ENCODE data around the gene SSMEM1. TPM values are rescaled to one million over a fixed set of nuclear protein-coding genes. Genes with fewer than 3 reads are reported as not detected.
A peak's percentile ranks its signal among the peaks of the same experiment; 100 is the strongest.
"Not testable (repeated sequence)": the region's sequence is repeated elsewhere in the genome, so short reads cannot be mapped to it uniquely, and the experiment has no call there.

The SSMEM1 gene
- total RNA-seq, 2 experiments from 2014 or later: not detected

DNA sequence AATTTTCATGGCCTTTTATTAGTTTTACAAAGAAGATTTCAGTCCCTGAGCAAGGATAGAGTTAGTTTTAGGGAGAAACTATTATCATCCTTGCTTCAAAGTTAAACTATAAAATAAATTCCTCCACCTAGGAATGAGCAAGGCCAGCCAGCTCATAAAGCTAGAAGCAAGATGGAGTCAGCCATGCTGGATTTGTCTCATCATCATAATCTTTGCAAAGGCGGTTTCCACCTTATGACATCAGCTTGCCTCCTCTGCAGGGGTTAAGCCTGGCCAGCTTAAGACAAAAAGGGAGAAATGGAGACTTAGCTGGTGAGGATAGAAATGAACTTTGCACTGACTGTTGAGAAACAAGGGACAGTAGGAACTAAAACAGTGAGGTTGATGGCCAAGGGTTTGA, 18.7 kb downstream of the SSMEM1 start:
- Mint-ChIP-seq H3K4me1 (no peaks in the 10 kb centered on the region), H3K9me3 (no peaks in the 10 kb centered on the region), H3K27me3 (no peaks in the 10 kb centered on the region), H3K4me3 (no peak overlapping the region), H3K36me3 (no peaks in the 10 kb centered on the region), H3K27ac (no peak overlapping the region)
- no peak for DNase-seq

DNA sequence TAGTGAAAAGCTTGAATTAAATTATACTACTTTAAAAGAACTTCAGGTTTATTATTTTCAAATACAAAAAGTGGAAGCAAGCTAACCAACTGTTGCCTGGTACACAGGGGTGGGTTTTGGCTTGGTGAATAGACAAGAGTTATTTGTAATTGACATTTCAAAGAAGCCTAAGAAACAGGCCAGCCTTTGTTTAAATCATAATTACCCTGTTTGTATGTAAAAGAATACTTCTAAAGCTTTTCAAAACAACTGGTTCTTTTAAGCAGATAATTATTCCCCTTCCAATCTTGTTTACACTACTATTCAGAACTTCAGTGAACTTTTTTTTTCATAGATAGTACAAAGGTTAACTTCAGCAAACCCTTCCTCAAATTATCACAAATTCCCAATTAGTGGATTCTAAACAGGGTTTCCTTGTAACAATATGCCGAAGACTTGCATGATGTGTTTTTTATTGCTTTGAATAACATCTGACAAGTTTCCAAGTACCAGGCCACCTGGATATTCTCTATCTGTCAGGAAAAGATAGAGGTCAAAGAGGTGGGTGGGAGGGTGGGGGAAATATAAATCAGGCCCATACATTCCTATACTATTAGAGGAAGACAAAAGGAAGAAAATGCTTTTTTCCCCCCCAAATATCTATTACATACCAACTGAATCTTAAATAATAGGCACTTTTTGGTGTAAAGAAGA, 20.4 kb downstream of the SSMEM1 start:
- DNase-seq: no peak
- no peaks in the 10 kb centered on the region for H3K27me3 Mint-ChIP-seq
- no peaks in the 10 kb centered on the region for H3K36me3 Mint-ChIP-seq
- H3K4me3 Mint-ChIP-seq: no peak overlapping the region
- H3K27ac Mint-ChIP-seq: no peak overlapping the region
- no peaks in the 10 kb centered on the region for H3K9me3 Mint-ChIP-seq
- H3K4me1 Mint-ChIP-seq: no peaks in the 10 kb centered on the region

GRCh38 chr7:130228840-130229502, 21.3 kb downstream of the SSMEM1 start:
- H3K4me1 Mint-ChIP-seq: no peaks in the 10 kb centered on the region
- DNase-seq: no peak
- no peak overlapping the region for H3K27ac Mint-ChIP-seq
- no peaks in the 10 kb centered on the region for H3K36me3 Mint-ChIP-seq
- H3K9me3 Mint-ChIP-seq: no peaks in the 10 kb centered on the region
- no peaks in the 10 kb centered on the region for H3K27me3 Mint-ChIP-seq
- H3K4me3 Mint-ChIP-seq: no peak overlapping the region

DNA sequence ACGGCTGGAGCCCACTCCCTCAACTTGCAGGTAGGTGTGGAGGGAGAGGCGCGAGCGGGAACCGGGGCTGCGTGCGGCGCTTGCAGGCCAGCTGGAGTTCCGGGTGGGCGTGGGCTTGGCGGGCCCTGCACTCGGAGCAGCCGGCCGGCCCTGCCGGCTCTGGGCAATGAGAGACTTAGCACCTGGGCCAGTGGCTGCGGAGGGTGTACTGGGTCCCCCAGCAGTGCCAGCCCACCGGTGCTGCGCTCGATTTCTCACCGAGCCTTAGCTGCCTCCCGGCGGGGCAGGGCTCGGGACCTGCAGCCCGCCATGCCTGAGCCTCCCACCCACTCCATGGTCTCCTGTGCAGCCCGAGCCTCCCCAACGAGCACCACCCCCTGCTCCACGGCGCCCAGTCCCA, 22.3 kb downstream of the SSMEM1 start:
- H3K27ac Mint-ChIP-seq, DNase-seq, H3K9me3 Mint-ChIP-seq, H3K27me3 Mint-ChIP-seq, H3K4me1 Mint-ChIP-seq, H3K4me3 Mint-ChIP-seq, H3K36me3 Mint-ChIP-seq: not testable (repeated sequence)

DNA sequence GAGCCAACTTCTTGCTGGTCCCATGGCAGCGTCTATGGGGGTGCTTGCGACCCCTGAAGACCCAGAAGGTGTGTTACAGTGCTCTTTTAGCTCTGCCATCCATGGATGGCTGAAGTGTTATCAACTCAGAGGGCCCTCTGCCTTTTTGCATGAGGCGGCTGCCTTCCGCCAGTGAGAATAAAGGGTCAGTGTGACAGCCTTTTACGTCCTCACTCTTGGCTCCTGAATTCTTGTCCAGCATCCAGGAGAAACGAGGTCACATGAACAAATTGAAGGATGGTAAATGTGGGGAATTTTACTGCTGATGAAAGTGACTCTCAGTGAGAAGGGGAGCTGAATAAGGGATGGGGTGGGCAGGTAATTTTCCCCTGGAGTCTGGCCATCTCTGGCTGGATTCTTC, 24.1 kb downstream of the SSMEM1 start:
- H3K36me3 Mint-ChIP-seq: no peaks in the 10 kb centered on the region
- no peak overlapping the region for H3K27ac Mint-ChIP-seq
- H3K9me3 Mint-ChIP-seq: no peaks in the 10 kb centered on the region
- no peak overlapping the region for H3K4me3 Mint-ChIP-seq
- no peak for DNase-seq
- no peaks in the 10 kb centered on the region for H3K4me1 Mint-ChIP-seq
- peaks cover 4% of the 10 kb centered on the region for H3K27me3 Mint-ChIP-seq

- Mint-ChIP-seq H3K4me3 (no peak overlapping the region), H3K27ac (no peak overlapping the region), H3K4me1 (no peaks in the 10 kb centered on the region), H3K36me3 (no peaks in the 10 kb centered on the region), H3K27me3 (peaks cover 4% of the 10 kb centered on the region), H3K9me3 (no peaks in the 10 kb centered on the region)
- no peak for DNase-seq
These were observed 24.5 kb downstream of the SSMEM1 start for GRCh38 chr7:130232209-130232608.

- H3K27me3 Mint-ChIP-seq: peaks cover 4% of the 10 kb centered on the region
- no peak for DNase-seq
- no peak overlapping the region for H3K27ac Mint-ChIP-seq
- H3K9me3 Mint-ChIP-seq: no peaks in the 10 kb centered on the region
- H3K4me3 Mint-ChIP-seq: no peak overlapping the region
- no peaks in the 10 kb centered on the region for H3K36me3 Mint-ChIP-seq
- H3K4me1 Mint-ChIP-seq: no peaks in the 10 kb centered on the region
These were observed 26.4 kb downstream of the SSMEM1 start for GRCh38 chr7:130234078-130234477.

DNA sequence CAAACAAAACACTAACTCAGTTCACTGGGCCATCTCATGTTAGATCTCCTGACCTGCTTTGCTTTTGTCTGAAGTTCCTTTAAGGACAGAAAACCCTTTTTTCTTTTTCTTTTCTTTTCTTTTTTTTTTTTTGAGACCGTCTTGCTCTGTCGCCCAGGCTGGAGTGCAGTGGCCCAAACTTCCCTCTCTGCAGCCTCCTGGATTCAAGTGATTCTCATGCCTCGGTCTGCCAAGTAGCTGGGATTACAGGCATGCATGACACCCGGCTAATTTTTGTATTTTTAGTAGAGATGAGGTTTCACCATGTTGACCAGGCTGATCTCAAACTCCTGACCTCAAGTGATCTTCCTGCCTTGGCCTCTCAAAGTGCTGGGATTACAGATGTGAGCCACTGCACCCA, 28.7 kb downstream of the SSMEM1 start:
- not testable (repeated sequence) for H3K4me3 Mint-ChIP-seq, H3K36me3 Mint-ChIP-seq, H3K27ac Mint-ChIP-seq, DNase-seq, H3K27me3 Mint-ChIP-seq, H3K9me3 Mint-ChIP-seq, H3K4me1 Mint-ChIP-seq

- Mint-ChIP-seq H3K27ac (no peak overlapping the region), H3K27me3 (peaks cover 4% of the 10 kb centered on the region), H3K4me1 (peaks cover 15% of the 10 kb centered on the region), H3K36me3 (no peaks in the 10 kb centered on the region), H3K4me3 (no peak overlapping the region), H3K9me3 (peaks cover 4% of the 10 kb centered on the region)
- DNase-seq: no peak
These were observed 32.6 kb downstream of the SSMEM1 start for GRCh38 chr7:130240240-130240639.

- H3K36me3 Mint-ChIP-seq: peaks cover 1% of the 10 kb centered on the region
- no peak overlapping the region for H3K27ac Mint-ChIP-seq
- peaks cover 16% of the 10 kb centered on the region for H3K9me3 Mint-ChIP-seq
- H3K4me1 Mint-ChIP-seq: peaks cover 15% of the 10 kb centered on the region
- no peaks in the 10 kb centered on the region for H3K27me3 Mint-ChIP-seq
- H3K4me3 Mint-ChIP-seq: no peak overlapping the region
- DNase-seq: peak; percentile 56
These were observed 34.7 kb downstream of the SSMEM1 start for GRCh38 chr7:130242198-130243014.

DNA sequence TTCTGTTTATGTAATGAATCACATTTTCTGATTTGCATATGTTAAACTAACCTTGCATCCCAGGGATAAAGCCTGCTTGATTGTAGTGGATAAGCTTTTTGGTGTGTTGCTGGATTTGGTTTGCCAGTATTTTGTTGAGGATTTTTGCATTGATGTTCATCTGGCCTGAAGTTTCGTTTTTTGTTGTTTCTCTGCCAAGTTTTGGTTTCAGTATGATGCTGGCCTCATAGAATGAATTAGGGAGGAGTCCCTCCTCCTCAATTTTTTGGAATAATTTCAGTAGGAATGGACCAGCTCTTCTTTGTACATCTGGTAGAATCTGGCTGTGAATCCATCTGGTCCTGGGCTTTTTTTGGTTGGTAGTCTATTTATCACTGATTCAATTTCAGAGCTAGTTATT, 35.8 kb downstream of the SSMEM1 start:
- not testable (repeated sequence) for DNase-seq, H3K27me3 Mint-ChIP-seq, H3K36me3 Mint-ChIP-seq, H3K27ac Mint-ChIP-seq, H3K4me3 Mint-ChIP-seq
- peaks cover 15% of the 10 kb centered on the region for H3K4me1 Mint-ChIP-seq
- H3K9me3 Mint-ChIP-seq: peaks cover 16% of the 10 kb centered on the region

- peaks cover 20% of the 10 kb centered on the region for H3K9me3 Mint-ChIP-seq
- DNase-seq, H3K27me3 Mint-ChIP-seq, H3K4me3 Mint-ChIP-seq, H3K27ac Mint-ChIP-seq, H3K36me3 Mint-ChIP-seq: not testable (repeated sequence)
- H3K4me1 Mint-ChIP-seq: peaks cover 15% of the 10 kb centered on the region
These were observed 38.8 kb downstream of the SSMEM1 start for GRCh38 chr7:130246491-130246890.

DNA sequence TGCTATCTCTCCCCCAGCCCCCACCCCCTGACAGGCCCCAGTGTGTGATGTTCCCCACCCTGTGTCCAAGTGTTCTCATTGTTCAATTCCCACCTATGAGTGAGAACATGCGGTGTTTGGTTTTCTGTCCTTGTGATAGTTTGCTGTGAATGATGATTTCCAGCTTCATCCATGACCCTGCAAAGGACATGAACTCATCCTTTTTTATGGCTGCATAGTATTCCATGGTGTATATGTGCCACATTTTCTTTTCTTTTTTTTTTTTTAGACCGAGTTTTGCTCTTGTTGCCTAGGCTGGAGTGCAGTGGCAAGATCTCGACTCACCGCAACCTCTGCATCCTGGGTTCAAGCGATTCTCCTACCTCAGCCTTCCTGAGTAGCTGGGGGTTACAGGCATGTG, 41.2 kb downstream of the SSMEM1 start:
- not testable (repeated sequence) for H3K4me1 Mint-ChIP-seq, H3K4me3 Mint-ChIP-seq, H3K36me3 Mint-ChIP-seq, DNase-seq, H3K27me3 Mint-ChIP-seq, H3K27ac Mint-ChIP-seq
- H3K9me3 Mint-ChIP-seq: peaks cover 33% of the 10 kb centered on the region

DNA sequence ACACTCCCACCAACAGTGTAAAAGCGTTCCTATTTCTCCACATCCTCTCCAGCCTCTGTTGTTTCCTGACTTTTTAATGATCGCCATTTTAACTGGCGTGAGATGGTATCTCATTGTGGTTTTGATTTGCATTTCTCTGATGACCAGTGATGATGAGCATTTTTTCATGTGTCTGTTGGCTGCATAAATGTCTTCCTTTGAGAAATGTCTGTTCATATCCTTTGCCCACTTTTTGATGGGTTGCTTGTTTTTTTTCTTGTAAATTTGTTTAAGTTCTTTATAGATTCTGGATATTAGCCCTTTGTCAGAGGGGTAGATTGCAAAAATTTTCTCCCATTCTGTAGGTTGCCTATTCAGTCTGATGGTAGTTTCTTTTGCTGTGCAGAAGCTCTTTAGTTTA, 42.0 kb downstream of the SSMEM1 start:
- not testable (repeated sequence) for H3K36me3 Mint-ChIP-seq, DNase-seq, H3K4me1 Mint-ChIP-seq, H3K4me3 Mint-ChIP-seq, H3K27me3 Mint-ChIP-seq, H3K27ac Mint-ChIP-seq
- peaks cover 32% of the 10 kb centered on the region for H3K9me3 Mint-ChIP-seq

DNA sequence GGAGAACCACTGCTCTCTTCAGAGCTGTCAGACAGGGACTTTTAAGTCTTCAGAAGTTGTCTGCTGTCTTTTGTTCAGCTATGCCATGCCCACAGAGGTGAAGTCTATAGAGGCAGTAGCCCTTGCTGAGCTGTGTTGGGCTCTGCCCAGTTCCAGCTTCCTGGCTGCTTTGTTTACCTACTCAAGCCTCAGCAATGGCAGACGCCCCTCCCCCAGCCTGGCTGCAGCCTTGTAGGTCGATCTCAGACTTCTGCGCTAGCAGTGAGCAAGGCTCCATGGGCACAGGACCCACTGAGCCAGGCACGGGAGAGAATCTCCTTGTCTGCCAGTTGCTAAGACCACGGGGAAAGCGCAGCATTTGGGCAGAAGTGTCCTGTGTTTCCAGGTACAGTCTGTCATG, 46.9 kb downstream of the SSMEM1 start:
- no peaks in the 10 kb centered on the region for H3K27me3 Mint-ChIP-seq
- peaks cover 10% of the 10 kb centered on the region for H3K36me3 Mint-ChIP-seq
- peaks cover 23% of the 10 kb centered on the region for H3K9me3 Mint-ChIP-seq
- H3K4me1 Mint-ChIP-seq: no peaks in the 10 kb centered on the region
- no peak overlapping the region for H3K4me3 Mint-ChIP-seq
- H3K27ac Mint-ChIP-seq: no peak overlapping the region
- no peak for DNase-seq

Data from activated naive CD8-positive, alpha-beta T cell treated with anti-CD3 and anti-CD28 coated beads for 36 hours (primary cell).